Activated CD4-positive, CD25-positive, alpha-beta regulatory T cell treated with anti-CD3 and anti-CD28 coated beads, Interleukin-2, amount 50 U/mL, for 16 hours (primary cell): ENCODE results near the gene DDRGK1.
A peak's percentile ranks its signal among the peaks of the same experiment; 100 is the strongest.
"Not testable (repeated sequence)": the region's sequence is repeated elsewhere in the genome, so short reads cannot be mapped to it uniquely, and the experiment has no call there.

ENCODE experiments used
- DNase-seq: peaks from one replicate; pipeline ENCODE4 v3.0.0-alpha.2; 2020; ENCODE audit warnings: low read depth, low spot score

DDRGK1 gene

DNA sequence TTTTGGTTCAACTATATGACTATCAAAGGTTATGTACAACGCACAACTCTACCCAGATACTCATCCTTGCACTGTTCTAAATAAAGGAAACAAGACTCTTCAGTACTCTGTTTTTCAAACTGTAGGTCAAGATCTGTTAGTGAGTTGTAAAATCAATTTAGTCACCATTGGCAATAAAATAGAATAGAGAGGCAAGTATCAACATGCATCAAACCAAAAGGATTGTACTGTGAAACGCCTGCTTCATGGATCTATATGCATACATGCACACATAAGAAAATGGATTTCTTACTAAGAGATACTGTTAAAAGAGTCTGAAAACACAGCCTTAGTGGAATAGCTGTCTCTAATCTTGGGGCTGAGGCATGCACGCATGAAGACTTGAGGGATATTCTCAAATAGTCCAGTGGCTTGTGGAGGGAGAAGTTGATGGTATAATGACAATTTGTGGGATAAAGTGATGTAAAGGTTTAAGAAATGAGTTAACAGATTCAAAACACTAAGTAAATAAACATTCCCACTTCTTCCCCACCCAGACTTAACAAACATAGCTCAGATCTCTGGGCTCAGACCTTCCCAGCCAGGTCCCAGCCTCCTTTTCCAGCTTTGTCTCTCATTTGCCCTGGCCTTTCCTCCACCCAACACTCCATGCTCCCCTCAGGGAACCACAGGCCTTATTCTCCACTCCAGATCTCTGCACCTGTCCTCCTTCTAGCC is 20.4 kb downstream of the DDRGK1 start:
- no peak for DNase-seq

DNA sequence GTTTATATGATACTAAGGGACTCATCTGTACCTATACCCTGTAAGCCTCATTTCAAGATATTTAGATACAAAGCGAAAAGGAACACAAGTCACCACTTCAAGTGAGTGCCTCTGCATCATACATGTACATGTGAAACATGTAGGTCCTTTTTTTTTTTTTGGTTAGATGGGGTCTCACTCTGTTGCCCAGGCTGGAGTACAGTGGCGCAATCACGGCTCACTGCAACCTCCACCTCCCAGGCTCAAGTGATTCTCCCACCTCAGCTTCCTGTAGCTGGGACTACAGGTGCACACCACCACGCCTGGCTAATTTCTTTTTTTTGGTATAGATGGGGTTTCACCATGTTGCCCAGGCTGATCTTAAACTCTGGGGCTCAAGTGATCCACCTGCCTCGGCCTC is 22.1 kb downstream of the DDRGK1 start:
- not testable (repeated sequence) for DNase-seq

DNA sequence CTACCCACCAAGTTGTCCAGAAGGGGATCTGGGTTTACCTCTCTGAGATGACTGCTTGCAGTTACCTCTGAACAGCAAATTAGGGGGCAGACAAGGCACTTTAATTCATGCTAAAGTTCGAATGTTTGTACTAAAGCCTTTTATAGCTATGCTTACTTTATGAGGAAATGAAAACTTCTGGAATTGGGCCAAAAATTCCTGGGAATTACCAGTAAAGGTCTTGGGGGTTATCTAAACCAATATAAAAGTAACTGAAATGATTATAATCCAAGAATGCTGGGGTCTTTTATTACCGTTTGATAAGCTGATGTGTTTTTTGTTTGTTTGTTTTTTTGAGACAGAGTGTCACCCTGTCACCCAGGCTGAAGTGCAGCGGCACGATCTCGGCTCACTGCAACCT is 23.2 kb downstream of the DDRGK1 start:
- DNase-seq = no peak

DNA sequence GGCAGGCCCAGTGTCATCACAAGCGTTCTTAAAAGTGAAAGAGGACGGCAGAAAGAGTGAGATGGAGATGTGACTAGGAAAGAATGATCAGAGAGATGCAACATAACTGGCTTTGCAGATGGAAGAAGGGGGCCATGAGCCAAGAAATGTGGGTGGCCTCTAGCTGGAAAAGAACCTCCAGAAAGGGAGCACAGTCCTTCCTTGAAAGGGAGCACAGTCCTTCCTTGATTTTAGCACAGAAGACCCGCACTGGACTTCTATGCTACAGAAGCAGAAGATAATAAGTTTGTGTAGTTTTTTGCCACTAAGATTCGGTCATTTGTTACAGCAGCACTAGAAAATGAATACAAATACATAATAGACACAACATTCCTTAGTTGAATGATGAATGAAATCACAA is 24.2 kb downstream of the DDRGK1 start:
- no peak for DNase-seq

DNA sequence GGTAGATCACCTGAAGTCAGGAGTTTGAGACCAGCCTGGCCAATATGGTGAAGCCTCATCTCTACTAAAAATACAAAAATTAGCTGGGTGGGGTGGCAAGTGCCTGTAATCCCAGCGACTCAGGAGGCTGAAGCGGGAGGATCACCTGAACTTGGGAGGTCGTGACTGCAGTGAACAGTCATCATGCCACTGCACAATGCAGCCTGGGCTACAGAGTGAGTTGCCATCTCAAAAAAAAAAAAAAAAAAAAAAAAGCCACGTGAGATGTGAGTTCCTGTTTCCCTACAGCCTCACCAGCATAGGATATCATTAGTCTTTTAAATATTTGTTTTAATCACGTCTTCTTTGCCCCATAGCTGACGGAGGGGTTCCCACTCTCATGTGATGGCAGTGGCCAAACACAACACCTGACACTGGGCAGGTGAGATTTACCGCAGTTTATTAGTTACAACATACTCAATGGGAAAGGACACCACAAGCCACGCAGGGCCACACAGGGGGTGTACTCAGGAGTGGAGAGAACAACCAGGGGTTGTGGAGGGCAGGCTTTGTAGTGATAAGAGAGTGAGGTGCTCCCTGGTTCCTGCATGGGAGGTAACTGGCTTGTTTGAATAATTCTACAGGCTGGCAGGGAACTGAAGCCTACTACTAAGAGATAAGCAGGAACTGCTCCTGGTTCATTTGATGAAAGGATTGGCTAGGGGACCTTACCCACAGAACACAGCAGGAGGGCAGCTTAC is 26.6 kb downstream of the DDRGK1 start:
- no peak for DNase-seq

DNA sequence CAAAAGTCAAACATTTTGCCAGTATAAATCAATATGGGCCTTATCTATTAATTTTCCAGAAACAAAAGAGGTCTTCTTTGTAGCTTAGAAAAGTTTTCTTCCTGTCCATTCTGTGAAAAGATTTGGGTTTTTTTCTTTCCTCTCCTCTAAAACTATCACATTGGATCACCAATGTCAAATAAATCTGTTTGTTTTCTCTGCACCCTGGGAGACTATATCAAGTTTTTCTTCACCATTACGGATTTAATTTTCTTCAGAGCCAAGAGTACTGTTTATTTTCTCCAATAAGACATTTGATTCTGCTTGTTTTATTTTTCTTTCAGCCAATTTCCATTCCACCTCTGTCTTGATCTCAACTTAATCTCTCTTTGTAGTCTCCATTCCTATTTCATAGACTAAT is 29.2 kb downstream of the DDRGK1 start:
- DNase-seq = no peak

DNA sequence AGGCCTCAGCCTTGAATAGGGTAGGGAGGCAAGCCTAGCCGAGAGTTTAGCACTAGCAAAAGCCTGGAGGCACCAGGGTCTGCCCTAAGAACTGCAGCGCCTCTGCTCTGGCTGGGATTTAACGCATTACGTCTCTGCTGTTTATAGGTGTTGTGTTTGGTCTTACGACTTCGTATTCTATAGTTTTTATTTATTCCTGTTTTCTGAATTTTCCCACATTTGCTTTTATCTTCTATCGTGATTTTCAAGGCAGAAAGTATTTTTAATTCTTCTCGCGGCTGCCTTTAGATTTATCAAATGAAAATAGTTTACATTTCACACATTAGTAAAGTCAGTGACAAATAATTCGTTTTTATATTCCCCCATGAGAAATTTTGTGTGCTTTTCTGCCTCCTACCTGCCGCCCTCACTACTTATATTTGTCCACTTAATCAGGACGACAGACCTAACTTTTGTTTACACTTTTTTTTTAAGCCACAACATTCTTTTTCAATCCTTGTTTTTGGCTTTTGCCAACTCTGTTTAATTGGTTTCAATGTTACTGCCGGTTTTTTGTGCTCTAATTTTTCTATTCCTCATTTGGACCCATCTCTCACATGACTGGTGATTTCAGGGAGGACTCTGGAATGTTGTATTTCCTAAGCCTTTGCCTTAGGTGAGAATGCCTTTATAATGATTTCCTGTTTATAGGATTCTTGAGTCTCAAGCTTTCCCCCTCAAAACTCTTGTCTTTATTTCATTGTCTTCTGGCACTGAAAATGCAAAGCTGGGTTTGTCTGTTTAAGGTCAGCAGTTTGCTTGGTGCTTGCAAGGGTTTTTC is 29.8 kb downstream of the DDRGK1 start:
- no peak for DNase-seq

DNA sequence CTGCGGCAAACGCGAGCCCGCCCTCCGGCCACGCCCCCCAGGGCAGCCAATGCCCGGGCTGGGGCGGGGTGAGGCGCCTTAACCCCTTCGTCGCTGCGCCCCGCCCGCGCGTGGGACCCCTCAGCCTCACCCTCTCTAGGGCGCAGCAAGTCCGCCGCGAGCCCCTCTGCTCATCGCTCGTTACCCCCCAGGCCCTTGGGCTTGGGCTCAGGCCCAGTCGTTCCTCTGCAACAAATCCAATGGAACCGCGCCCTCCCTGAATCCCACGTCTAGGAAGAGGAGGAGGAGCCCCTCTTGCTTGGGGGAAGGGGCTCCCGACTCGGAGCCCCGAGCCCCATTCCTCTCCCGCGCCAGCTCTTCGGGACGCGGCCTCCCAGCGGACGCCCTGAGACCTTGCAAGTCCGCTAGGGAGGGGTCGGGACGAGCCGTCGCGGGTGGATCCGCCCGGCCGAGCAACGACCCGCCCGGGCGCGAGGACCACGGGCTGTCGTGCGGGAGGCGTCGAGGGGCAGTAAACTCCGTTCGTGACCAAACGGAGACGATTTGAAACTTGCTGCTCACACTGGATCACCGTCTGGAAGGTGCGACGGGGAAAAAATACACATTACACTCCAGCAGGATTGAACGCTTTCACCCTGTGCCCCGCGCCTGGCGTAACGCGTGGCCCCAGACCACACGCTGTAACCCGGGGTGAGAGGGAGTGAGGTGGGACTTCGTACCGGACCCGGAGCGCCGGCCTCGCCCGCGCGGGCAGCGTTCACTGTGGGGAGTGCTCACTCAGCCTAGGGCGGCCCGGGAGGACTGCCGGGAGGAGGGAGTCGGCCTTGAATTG is 30.7 kb downstream of the DDRGK1 start:
- peak; percentile 74 for DNase-seq

DNA sequence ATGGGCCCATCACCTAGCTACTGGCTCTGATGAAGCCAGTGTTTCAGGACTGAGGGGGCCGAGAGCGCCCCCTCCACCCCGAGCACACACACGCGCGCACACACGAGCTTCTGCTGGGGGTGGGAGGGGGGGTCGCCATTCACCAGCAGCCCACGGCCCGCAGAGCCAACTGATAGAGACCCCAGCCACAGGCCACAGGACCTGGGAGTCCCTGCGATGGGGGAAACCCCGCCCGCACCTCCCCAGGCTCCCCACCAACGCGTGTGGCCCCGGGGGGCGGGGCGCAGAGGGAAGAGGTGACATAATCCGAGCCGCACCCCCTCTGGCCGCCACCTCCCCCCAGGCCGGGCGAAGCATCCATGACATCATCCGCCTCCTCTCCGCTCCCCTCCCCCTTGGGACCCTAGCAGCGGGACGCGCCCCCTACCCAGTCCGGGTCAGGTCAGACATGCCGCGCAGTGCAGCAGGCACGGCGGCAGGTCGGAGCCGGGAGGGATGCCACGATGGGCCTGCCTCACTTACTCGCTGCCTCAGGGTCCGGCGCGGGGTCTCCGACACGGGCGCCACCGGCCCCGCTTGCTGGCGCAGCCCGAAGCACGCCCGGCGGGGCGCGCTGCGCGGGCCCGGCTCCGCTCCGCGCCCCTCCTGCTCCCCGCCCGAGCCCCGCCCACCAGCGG is 31.4 kb downstream of the DDRGK1 start, which contains the start of gene LZTS3:
Gene LZTS3 (minus strand): TSS at position 617 of the 677 bp plus-strand sequence. CDS start 6,386 bp downstream, outside the sequence.
- DNase-seq = peak; percentile 67

DNA sequence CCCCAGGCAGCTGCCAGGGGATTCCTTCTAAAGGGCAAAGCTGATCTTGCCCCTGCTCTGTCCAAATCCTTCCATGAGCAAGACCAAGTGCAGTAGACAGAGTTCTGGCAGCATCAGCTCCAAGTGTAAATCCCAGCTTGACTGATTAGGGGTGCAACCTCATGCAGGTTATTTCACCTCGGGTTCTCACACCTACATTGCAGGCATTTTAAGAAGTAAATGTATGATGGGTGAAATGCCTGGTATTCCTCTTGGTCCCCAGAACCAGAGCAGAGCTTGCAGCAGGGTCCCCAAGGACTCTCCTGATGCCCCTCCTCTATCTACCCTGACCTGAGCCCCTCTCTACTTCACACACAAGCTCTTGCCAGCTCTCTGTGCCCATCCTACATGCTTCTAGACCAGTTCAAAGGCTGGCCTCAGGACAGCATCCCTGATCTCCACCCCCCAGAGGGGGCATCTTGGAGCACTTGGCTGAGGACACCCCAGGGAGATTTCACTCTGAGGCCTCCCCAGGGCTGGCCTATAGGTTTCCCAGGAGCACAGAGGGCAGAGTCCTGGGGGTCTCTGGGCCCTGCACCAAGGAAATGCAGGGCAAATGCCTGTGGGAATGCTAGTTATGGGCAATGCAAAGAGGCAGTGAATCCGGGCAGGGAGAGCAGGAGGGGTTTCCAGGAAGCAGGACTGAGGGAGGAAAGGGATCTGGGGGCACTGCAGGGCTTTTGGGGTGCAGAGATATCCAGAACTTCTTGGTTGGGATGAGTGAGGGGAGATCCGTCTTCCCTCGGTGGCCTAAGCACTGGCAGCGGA is 32.2 kb downstream of the DDRGK1 start:
- no peak for DNase-seq

DNA sequence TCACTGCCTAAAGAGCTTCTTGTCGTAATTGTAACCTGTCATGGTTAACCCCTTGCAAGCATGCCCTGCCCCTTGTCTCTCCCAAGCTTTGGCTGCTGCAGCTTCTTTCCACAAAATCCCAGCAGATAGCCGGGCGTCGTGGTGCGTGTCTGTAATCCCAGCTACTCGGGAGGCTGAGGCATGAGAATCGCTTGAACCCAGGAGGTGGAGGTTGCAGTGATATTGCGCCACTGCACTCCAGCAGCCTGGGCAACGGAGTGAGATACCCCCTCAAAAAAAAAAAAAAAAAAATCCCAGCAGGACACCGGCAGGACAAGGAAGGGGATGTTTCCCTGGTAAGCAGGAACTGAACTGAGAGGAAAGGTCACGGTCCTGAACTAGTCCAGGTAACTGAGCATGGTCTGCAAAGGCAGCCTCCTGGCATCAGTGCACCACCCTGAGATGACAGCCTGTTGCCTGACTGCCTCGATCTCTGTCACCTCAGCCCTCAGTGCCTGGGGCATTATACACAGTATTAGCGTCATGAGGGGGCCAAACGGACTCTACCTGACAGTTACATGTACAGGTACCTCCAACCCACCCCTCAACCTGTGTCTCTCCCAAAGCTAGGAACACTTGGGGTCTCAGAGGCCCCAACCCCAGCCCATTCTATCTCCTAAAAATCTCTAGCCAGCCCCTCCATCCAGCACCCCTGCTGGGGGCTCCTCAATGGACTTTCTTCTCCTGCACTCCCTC is 32.9 kb downstream of the DDRGK1 start:
- no peak for DNase-seq

DNA sequence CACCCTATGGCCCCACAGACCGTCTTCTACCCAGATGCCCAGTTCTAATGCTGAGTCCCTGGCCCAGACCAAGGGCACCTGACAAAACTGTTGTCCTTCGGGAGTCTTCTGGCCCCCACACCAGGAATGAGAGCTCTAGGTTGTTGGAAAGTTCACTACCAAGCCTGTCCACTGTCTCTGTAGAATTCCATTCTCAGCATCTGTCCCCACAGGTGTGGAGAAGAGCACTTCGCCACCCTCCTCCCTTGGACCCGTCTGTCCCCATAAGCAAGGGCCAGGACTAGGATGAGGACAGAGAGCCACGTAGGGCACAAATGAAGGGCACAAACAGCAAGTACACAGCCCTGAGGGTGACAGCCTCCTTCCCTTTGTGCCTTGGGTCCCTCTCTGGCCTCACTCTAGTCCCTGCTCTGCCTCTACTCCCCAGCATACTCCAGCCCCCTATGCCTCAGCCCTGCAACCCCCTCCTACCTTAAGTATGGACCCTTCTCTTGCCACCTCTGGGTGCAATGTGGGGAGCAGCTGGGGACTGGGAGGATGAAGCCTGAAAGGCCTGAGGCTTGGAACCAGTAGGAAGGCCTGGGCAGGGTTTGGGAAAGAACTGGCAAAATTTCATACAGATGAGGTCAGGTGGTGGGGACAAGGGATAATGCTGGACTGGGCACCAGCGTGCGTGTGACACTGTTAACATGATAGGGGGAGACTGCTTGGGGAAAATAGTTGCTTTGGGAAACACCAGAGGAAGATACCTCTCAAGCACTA is 35.5 kb downstream of the DDRGK1 start:
- no peak for DNase-seq

DNA sequence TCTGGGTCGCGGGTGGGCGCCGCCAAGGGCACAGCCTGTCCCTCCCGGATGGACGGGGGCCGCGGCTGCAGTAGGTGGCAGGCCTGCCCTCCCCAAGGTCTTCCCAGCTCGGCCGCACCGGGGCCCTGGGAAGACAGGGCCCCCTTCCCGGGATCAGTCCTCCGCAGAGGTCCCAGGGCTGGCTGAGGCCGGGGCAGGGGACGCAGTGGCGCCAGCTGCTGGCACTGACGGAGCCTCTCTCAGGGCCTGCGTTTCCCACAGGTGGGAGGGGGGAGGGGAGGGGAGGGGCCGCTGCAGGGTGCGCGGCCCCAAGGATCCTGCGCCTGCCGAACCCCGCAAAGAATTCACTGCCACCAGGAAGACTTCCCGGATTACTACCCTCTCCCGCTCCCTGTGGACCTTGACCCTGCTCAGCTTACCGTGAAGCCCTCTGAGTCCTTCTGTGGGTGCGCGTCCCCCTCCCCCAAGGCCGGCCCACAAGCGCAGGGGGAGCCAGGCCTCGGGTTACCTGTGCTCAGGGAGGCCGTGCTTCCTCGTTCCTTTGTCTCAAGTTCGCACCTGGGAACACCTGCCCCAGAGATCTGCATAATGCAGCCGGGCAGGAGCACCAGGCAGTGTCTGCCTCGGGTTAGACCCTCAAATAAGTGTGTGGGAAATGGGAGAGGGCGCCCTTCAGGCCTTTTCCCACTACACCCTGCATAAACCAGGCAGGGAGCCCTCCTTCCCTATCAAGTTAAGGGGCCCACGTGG is 36.2 kb downstream of the DDRGK1 start:
- no peak for DNase-seq

DNA sequence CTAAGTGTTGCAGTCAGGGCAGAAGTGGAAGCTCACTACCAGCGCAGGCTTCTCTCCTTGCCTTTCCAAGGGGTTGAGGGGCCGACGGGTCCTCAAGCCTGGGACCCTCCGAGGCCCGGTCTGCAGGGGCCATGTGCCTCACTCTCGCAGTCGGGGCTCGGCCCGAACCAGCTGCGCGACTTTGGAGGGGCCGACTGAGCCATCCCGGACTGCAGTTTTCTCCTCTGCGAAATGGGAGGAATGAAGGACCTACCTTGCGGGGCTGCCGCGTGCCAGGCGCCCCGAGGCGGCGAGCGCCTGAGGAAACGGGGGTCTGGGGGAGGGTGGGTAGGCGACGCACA is 36.8 kb downstream of the DDRGK1 start:
- no peak for DNase-seq

DNA sequence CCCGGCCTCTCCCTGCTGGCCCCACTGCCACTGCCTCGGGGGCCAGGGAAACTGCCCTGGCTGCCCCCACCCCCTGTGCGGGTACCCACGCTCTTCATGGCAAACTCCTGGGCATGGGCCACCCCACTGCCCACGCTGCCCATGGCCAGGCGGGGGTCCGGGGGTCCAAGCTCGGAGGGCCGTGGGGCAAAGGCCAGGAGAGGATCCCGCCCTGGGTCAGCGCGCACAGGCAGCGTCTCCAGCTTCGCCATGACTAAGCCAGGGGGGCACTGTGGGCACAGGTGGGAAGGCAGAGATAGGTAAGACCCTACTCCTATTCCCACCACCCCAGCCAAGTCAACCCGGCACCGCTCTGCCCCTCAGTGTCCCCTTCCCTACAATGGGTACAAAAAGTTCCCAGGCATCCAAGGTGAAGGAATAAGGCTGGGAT is 37.6 kb downstream of the DDRGK1 start:
- DNase-seq = no peak

DNA sequence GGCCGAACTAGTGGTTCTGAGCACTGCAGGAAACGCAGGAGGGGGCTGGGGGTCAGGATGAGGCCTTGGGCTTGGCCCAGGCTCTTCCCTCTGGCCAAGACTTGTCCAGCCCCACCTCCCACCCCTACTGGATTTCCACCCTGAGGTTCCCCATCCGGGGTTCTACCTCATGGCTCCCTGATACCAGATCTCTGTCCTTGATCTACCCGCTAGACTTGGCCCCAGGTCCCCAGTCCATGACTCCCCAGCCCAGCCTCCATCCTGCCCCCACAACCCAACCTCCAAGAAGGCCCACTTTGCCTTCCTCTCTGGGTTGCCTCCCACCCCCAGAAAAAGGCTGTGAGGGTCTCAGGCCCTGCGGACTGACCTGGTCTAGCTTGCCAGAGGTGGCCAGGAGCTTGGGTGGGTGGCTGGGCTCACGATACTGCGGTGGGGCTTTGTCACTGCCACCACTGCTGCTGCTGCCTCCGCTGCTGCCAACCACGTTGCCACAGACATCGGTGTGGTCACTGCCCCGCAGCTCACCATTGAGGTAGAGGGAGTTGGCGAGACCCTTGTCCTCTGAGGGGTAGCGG is 38.1 kb downstream of the DDRGK1 start:
- no peak for DNase-seq
